CD4-positive, alpha-beta T cell (primary cell): Measurements from ENCODE around the gene STAB1. TPM values are rescaled to one million over a fixed set of nuclear protein-coding genes. Genes with fewer than 3 reads are reported as not detected.
"Not testable (repeated sequence)": the region's sequence is repeated elsewhere in the genome, so short reads cannot be mapped to it uniquely, and the experiment has no call there.

Source experiments
- ATAC-seq: fragments of 200-7000 bp; cut with Tn5 transposase; one replicate; pipeline ENCODE4 v1.10.0; 2022; ENCODE audit warnings: mild to moderate bottlenecking; ENCODE audit not compliant: poor library complexity
- CTCF ChIA-PET: fragments of 350-600 bp; sonication (Branson Sonifier 250); formaldehyde crosslinking; loops from one replicate; lab custom pipeline; 2021; ENCODE audit warnings: antibody characterized with exemption, inconsistent platforms; lab: Charles Lee
- POLR2A ChIA-PET: fragments of 350-600 bp; sonication (Branson Sonifier 250); formaldehyde crosslinking; loops from one replicate; lab custom pipeline; 2021; ENCODE audit warnings: antibody characterized with exemption, inconsistent platforms; lab: Charles Lee
- DNase-seq, 14 experiments: peaks; one replicate each; pipeline ENCODE4 v3.0.0-alpha.2; 2013 to 2020; ENCODE audit warnings: mixed read lengths in 2 of 14
- H3K27ac ChIP-seq, 2 donors: one replicate each; pipeline versions ENCODE4 v1.5.1 to v1.7.0; 2013; ENCODE audit warnings: low read length in 2 of 2, low read depth in 1 of 2, mild to moderate bottlenecking in 1 of 2
- H3K27me3 ChIP-seq, 2 experiments: 1 replicate in 1 of 2; 2 replicates in 1 of 2; pipeline versions ENCODE4 v1.6.1 to v1.7.0; 2013; ENCODE audit warnings: low read length in 2 of 2, control low read depth in 1 of 2, mild to moderate bottlenecking in 1 of 2, moderate library complexity in 1 of 2; ENCODE audit not compliant: insufficient read depth in 2 of 2, control insufficient read depth in 1 of 2
- H3K36me3 ChIP-seq: one replicate; pipeline ENCODE4 v1.6.1; 2013; ENCODE audit warnings: low read length, control low read depth; ENCODE audit not compliant: insufficient read depth
- H3K4me1 ChIP-seq: one replicate; pipeline ENCODE4 v1.6.1; 2013; ENCODE audit warnings: low read length, control low read depth; ENCODE audit not compliant: insufficient read depth
- H3K4me3 ChIP-seq: one replicate; pipeline ENCODE4 v1.5.1; 2013; ENCODE audit warnings: mild to moderate bottlenecking, low read length, moderate library complexity
- H3K9me3 ChIP-seq, 2 experiments: 1 replicate in 1 of 2; 2 replicates in 1 of 2; pipeline versions ENCODE4 v1.6.1 to v1.7.0; 2013; ENCODE audit warnings: low read length in 2 of 2, mild to moderate bottlenecking in 2 of 2, control low read depth in 1 of 2, moderate library complexity in 1 of 2; ENCODE audit not compliant: control insufficient read depth in 1 of 2, insufficient read depth in 1 of 2
- H3K27ac Mint-ChIP-seq: one replicate; pipeline ENCODE4 v1.8.0; 2020; ENCODE audit warnings: mixed read lengths
- H3K27me3 Mint-ChIP-seq: one replicate; pipeline ENCODE4 v1.8.0; 2021; ENCODE audit warnings: mixed read lengths
- H3K36me3 Mint-ChIP-seq: one replicate; pipeline ENCODE4 v1.8.0; 2021; ENCODE audit warnings: low read depth, mixed read lengths
- H3K4me1 Mint-ChIP-seq: one replicate; pipeline ENCODE4 v1.8.0; 2021; ENCODE audit warnings: low read depth, mixed read lengths
- H3K4me3 Mint-ChIP-seq: one replicate; pipeline ENCODE4 v1.8.0; 2020; ENCODE audit warnings: mild to moderate bottlenecking, mixed read lengths
- H3K9me3 Mint-ChIP-seq: one replicate; pipeline ENCODE4 v1.8.0; 2020; ENCODE audit warnings: mixed read lengths
- CTCF ChIP-seq: fragments of 200-600 bp; IDR thresholded peaks from one replicate; pipeline ENCODE4 v1.8.0; 2022; ENCODE audit warnings: antibody characterized with exemption, mild to moderate bottlenecking
- intact Hi-C, 2 experiments: fragments of 100-400 bp; cut with DNase I in 1 of 2; cut with micrococcal nuclease in 1 of 2; formaldehyde crosslinking; loops; one replicate each; pipeline versions ENCODE4 v1.15.1 to v1.9.0; 2023 to 2025; cut with DNase I, micrococcal nuclease
- total RNA-seq, 174 experiments: library from RNA in 2 of 174; stranded (reverse) in 2 of 174; gene quantifications; one replicate each; pipeline ENCODE4 v1.2.3 and lab custom pipeline; 2021 to 2026

STAB1 gene
- total RNA-seq, 2 experiments from 2014 or later = 1.5 to 2.5 TPM

- Mint-ChIP-seq H3K36me3 (no peaks in the 10 kb centered on the region), H3K27ac (no peak overlapping the region), H3K4me3 (no peak overlapping the region), H3K9me3 (no peaks in the 10 kb centered on the region), H3K27me3 (no peaks in the 10 kb centered on the region), H3K4me1 (no peaks in the 10 kb centered on the region)
- Histone ChIP-seq H3K27ac (no peak overlapping the region), H3K4me3 (no peak overlapping the region), H3K36me3 (no peaks in the 10 kb centered on the region), H3K9me3 (no peaks in the 10 kb centered on the region), H3K27me3 (no peaks in the 10 kb centered on the region), H3K4me1 (no peaks in the 10 kb centered on the region)
- ChIA-PET POLR2A (no interaction called here), CTCF (no interaction called here)
- no peak for ATAC-seq
- peak in 1 of 14 experiments; percentile 4 for DNase-seq
- TF ChIP-seq CTCF = no peak
- intact Hi-C loops = no loop called here
These were observed 29.9 kb downstream of the STAB1 start for GRCh38 chr3:52524752-52525679.

GRCh38 chr3:52525680-52526561 lies 30.8 kb downstream of the STAB1 start:
- Mint-ChIP-seq H3K9me3 (no peaks in the 10 kb centered on the region), H3K36me3 (no peaks in the 10 kb centered on the region), H3K27ac (no peak overlapping the region), H3K4me3 (no peak overlapping the region), H3K4me1 (no peaks in the 10 kb centered on the region), H3K27me3 (no peaks in the 10 kb centered on the region)
- Histone ChIP-seq H3K9me3 (no peaks in the 10 kb centered on the region), H3K36me3 (no peaks in the 10 kb centered on the region), H3K4me1 (no peaks in the 10 kb centered on the region), H3K27ac (no peak overlapping the region), H3K27me3 (no peaks in the 10 kb centered on the region), H3K4me3 (no peak overlapping the region)
- ATAC-seq (no peak), DNase-seq (peak in 1 of 14 experiments; percentile 1)
- intact Hi-C loops = no loop called here
- POLR2A ChIA-PET = interaction anchor here (1.2 kb wide), 1 partner anchor 10 kb away, joined by 4 read pairs; the partner anchor contains the start of gene UQCC5
- TF ChIP-seq CTCF = no peak
- CTCF ChIA-PET = interaction anchor here (0.6 kb wide), 1 partner anchor 113 kb away, joined by 3 read pairs; no protein-coding TSS in a partner anchor

GRCh38 chr3:52526671-52527038 lies 31.5 kb downstream of the STAB1 start:
- H3K27ac Mint-ChIP-seq, ATAC-seq, H3K9me3 ChIP-seq, H3K27me3 Mint-ChIP-seq, H3K36me3 ChIP-seq, H3K4me3 Mint-ChIP-seq, H3K4me1 ChIP-seq, H3K27me3 ChIP-seq, H3K36me3 Mint-ChIP-seq, H3K4me3 ChIP-seq, H3K4me1 Mint-ChIP-seq, H3K9me3 Mint-ChIP-seq, DNase-seq, intact Hi-C loops, H3K27ac ChIP-seq: not testable (repeated sequence)
- POLR2A ChIA-PET = interaction anchor here (1.2 kb wide), 1 partner anchor 10 kb away, joined by 4 read pairs; the partner anchor contains the start of gene UQCC5
- CTCF ChIA-PET = interaction anchor here (0.6 kb wide), 1 partner anchor 113 kb away, joined by 3 read pairs; no protein-coding TSS in a partner anchor
